ENCODE measurements around the gene DGKG.

DNA sequence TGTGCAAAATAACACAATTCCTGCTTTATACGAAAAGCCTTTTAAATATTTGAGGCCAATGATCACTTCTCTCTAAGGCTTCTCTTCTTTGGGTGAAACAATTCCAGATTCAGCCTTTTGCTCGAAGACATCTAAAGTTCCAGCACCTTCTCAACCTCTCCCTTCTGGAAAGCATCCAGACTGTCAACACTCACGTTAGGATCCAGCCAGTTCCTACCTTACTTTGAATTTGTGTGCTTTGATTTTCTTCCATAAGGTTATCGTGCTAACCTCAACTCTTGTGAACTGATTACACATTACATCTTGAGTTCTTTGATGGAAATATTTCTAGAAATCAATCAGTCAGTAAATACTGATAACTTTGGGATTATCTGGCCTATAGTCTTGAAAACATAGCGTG, 127.9 kb downstream of the DGKG start:
- TF ChIP-seq POLR2AphosphoS5 (IDR thresholded peaks at IDR 0.05; ENCODE audit: low read depth, low read length) (no peak), POLR2A (IDR thresholded peaks at IDR 0.05; ENCODE audit: low read depth, low read length) (no peak), SPI1 (IDR thresholded peaks at IDR 0.05; ENCODE audit: low read depth, low read length) (no peak), TAF1 (IDR thresholded peaks at IDR 0.05; ENCODE audit: low read depth, low read length) (no peak), PAX5 (IDR thresholded peaks at IDR 0.05; ENCODE audit: insufficient read depth, low read length, severe bottlenecking) (no peak)
